Measurements from ENCODE around the gene TATDN3.

DNA sequence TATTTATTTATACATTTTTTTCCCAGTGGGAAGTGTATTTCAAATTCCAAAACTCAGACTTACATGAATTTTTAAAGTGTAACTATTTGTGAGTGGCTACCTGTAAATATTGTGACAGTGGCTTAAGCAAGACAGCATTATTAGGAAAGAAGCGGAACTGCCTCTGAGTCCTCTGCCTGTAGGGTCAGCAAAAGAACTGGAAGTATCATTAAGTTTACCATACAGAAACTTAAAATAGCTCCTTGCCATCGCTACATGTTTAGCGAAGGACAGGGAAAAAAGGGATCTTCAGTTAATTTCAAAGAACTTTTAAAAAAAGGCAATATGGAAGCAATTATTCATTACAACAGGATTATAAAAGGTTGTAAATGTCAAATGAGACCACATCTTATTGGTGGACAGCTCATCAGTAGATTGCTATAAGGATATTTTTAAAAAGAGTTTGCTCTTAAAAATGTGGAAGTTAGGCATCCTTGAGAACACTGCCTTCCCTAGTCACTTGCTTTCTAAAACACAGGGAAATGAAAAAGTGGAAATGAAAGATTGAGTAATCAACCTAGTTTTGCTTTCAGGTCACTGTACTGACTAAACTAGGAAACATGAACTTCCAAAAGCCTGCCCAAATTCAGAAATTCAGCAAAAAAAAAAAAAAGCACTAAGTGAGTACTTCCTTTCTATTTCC lies 39.3 kb upstream of the TATDN3 start:
- TF ChIP-seq, protein P1, sequence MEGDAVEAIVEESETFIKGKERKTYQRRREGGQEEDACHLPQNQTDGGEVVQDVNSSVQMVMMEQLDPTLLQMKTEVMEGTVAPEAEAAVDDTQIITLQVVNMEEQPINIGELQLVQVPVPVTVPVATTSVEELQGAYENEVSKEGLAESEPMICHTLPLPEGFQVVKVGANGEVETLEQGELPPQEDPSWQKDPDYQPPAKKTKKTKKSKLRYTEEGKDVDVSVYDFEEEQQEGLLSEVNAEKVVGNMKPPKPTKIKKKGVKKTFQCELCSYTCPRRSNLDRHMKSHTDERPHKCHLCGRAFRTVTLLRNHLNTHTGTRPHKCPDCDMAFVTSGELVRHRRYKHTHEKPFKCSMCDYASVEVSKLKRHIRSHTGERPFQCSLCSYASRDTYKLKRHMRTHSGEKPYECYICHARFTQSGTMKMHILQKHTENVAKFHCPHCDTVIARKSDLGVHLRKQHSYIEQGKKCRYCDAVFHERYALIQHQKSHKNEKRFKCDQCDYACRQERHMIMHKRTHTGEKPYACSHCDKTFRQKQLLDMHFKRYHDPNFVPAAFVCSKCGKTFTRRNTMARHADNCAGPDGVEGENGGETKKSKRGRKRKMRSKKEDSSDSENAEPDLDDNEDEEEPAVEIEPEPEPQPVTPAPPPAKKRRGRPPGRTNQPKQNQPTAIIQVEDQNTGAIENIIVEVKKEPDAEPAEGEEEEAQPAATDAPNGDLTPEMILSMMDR (IDR thresholded peaks at IDR 0.05): no peak
- no peak for TF ChIP-seq POLR2A (IDR thresholded peaks at IDR 0.05)
